Muscle of arm (tissue), 14 donors: Measurements from ENCODE around the gene MRS2. TPM values are rescaled to one million over a fixed set of nuclear protein-coding genes. Genes with fewer than 3 reads are reported as not detected.
"Not testable (repeated sequence)": the region's sequence is repeated elsewhere in the genome, so short reads cannot be mapped to it uniquely, and the experiment has no call there.

Experiments
- DNase-seq: peaks from one replicate; pipeline ENCODE4 v3.0.0-alpha.2; 2013
- long read RNA-seq, 11 donors: transcript quantifications; one replicate each; lab custom pipeline, GENCODE V29; 2026
- polyA plus RNA-seq, 12 donors: library from polyadenylated mRNA; unstranded; fragments of 120-200 nt; gene quantifications; one replicate each; pipeline ENCODE4 v1.2.1, GENCODE V29; 2013; ENCODE audit not compliant: insufficient read length in 12 of 12

The MRS2 gene
- polyA plus RNA-seq: 10 to 100 TPM in 11 of 12 donors, not detected in 1; 13.0 to 27.3 (median 21.6) TPM
- long read RNA-seq, donor 1, partial matches to known transcripts: 9 of 13 reads
- long read RNA-seq, donor 1, other reads (novel, unspliced or antisense): 0 of 13 reads
- long read RNA-seq, donor 2, partial matches to known transcripts: 0 of 6 reads
- long read RNA-seq, donor 2, other reads (novel, unspliced or antisense): 0 of 6 reads
- long read RNA-seq, donor 3, partial matches to known transcripts: 0 of 2 reads
- long read RNA-seq, donor 3, other reads (novel, unspliced or antisense): 0 of 2 reads
- long read RNA-seq, donor 4: 0 reads
- long read RNA-seq, donor 5, transcript MRS2-202 (10 exons, 1,740 nt): major isoform, 6 of 7 reads
- long read RNA-seq, donor 5, partial matches to known transcripts: 0 of 7 reads
- long read RNA-seq, donor 5, other reads (novel, unspliced or antisense): 0 of 7 reads
- long read RNA-seq, donor 6, partial matches to known transcripts: 0 of 1 reads
- long read RNA-seq, donor 6, other reads (novel, unspliced or antisense): 0 of 1 reads
- long read RNA-seq, donor 7, partial matches to known transcripts: 0 of 5 reads
- long read RNA-seq, donor 7, other reads (novel, unspliced or antisense): 0 of 5 reads
- long read RNA-seq, donor 8, transcript MRS2-203 (11 exons, 3,313 nt): major isoform, 6 of 7 reads
- long read RNA-seq, donor 8, partial matches to known transcripts: 0 of 7 reads
- long read RNA-seq, donor 8, other reads (novel, unspliced or antisense): 0 of 7 reads
- long read RNA-seq, donor 9, partial matches to known transcripts: 6 of 8 reads
- long read RNA-seq, donor 9, other reads (novel, unspliced or antisense): 0 of 8 reads
- long read RNA-seq, donor 10, partial matches to known transcripts: 0 of 3 reads
- long read RNA-seq, donor 10, other reads (novel, unspliced or antisense): 0 of 3 reads
- long read RNA-seq, donor 11, partial matches to known transcripts: 12 of 16 reads
- long read RNA-seq, donor 11, other reads (novel, unspliced or antisense): 0 of 16 reads

GRCh38 chr6:24402697-24403500 is at the start of gene MRS2:
Gene MRS2, plus strand, starts transcription at chr6:24402936. Its CDS starts 111 bp downstream, at chr6:24403047.
- peak; percentile 77 for DNase-seq

GRCh38 chr6:24353861-24354260 is 48.9 kb upstream of the MRS2 start:
- no peak for DNase-seq

- no peak for DNase-seq
These were observed 47.3 kb upstream of the MRS2 start for GRCh38 chr6:24355393-24355792.

GRCh38 chr6:24356310-24356973 is 46.3 kb upstream of the MRS2 start:
- DNase-seq: no peak

- DNase-seq: no peak
These were observed 45.2 kb upstream of the MRS2 start, which contains the start of gene DCDC2 for GRCh38 chr6:24357336-24358218. Gene DCDC2, minus strand, starts transcription at chr6:24358059. Its CDS starts 309 bp downstream, at chr6:24357750.

- no peak for DNase-seq
These were observed 44.4 kb upstream of the MRS2 start for GRCh38 chr6:24358219-24358821.

- DNase-seq: peak; percentile 47
These were observed 42.9 kb upstream of the MRS2 start for GRCh38 chr6:24359640-24360454.

- not testable (repeated sequence) for DNase-seq
These were observed 40.4 kb upstream of the MRS2 start for GRCh38 chr6:24362363-24362762.

GRCh38 chr6:24365103-24365633 is 37.6 kb upstream of the MRS2 start:
- not testable (repeated sequence) for DNase-seq

GRCh38 chr6:24374612-24375011 is 28.1 kb upstream of the MRS2 start:
- DNase-seq: no peak

GRCh38 chr6:24376871-24377270 is 25.9 kb upstream of the MRS2 start:
- DNase-seq: no peak

GRCh38 chr6:24378473-24379097 is 24.2 kb upstream of the MRS2 start:
- no peak for DNase-seq

- DNase-seq: no peak
These were observed 21.1 kb upstream of the MRS2 start for GRCh38 chr6:24381476-24382219.

- DNase-seq: no peak
These were observed 20.6 kb upstream of the MRS2 start for GRCh38 chr6:24382220-24382540.

GRCh38 chr6:24382891-24383494 is 19.7 kb upstream of the MRS2 start:
- not testable (repeated sequence) for DNase-seq

GRCh38 chr6:24384369-24385130 is 18.2 kb upstream of the MRS2 start:
- DNase-seq: not testable (repeated sequence)
